Limb (tissue), 2 donors: ENCODE results near the gene KLHL3.

Experiments used
- DNase-seq, 2 donors: peaks; one replicate each; pipeline ENCODE4 v3.0.0-alpha.2; 2016; ENCODE audit errors: extremely low spot score in 2 of 2

The KLHL3 gene

DNA sequence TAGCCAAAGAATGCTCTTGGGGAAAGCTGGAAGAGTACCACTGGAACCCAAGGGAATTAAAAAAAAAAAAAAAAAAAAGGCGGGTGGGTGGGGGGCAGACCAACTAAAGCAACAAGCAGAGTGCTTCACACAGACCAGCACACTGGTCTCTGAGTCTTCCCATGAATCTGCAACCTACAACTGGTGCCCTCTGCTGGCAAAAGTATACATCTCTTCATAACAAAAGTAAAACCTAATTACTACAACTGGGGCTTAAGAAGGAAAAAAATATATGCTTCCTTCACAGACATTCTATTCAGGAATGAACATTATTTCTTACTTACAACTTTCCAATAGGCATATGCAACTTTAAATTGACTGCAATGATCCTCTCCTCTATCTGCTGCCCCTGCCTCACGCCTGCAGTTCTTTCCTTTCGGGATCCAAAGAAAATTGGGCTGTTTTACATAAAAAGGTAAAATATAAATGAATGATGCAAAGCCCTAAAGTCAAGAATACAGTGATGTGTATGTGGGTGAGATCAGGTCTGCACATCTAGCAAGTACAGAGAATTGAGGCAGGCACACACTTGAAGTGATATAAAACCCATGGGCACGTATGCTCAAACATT lies 7.2 kb upstream of the KLHL3 start:
- peak; percentile 50 to 76 for DNase-seq

DNA sequence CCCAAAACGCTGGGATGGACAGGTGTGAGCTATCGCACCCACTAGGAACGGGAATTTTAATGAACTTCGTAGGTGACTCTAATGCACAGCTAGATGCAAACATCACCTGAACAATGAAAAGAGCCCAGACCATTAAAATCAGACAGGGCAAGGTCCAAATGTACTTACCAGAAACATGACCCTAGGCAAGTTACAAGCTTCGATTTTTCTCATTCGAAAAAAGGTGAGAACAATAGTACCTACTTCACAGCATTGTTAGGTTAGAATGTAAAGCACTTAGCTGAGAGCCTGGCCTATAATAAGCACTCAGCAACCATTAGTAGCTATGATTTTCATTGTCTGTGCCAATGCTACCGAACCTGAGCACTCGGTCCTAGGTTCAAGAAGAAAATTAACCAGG lies 5.8 kb upstream of the KLHL3 start:
- no peak for DNase-seq

DNA sequence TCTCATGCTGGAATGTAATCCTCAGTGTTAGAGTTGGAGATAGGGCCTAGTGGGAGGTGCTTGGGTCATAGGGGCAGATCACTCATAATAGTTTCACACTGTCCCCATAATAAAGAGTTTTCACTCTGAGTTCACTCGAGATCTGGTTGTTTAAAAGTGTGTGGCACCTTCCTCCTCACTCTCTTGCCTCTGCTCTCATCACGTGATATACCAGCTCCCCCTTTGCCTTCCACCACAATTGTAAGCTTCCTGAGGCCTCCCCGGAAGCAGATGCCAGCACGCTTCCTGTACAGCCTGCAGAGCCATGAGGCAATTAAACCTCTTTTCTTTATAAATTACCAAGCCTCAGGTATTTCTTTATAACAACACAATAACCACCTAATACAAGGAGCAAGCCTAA lies 3.8 kb upstream of the KLHL3 start:
- DNase-seq = no peak

DNA sequence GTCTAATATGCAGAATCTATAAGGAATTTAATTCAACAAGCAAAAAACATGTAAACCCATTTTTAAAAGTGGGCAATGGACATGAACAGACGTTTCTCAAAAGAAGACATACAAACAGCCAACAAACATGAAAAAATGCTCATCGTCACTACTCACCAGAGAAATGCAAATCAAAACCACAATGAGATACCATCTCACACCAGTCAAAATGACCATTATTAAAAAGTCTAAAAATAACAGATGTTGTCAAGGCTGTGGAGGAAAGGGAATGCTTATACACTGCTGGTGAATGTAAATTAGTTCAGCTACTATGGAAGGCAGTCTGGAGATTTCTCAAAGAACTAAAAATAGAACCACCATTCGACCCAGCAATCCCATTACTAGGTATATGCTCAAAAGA lies 3.1 kb upstream of the KLHL3 start:
- no peak for DNase-seq

DNA sequence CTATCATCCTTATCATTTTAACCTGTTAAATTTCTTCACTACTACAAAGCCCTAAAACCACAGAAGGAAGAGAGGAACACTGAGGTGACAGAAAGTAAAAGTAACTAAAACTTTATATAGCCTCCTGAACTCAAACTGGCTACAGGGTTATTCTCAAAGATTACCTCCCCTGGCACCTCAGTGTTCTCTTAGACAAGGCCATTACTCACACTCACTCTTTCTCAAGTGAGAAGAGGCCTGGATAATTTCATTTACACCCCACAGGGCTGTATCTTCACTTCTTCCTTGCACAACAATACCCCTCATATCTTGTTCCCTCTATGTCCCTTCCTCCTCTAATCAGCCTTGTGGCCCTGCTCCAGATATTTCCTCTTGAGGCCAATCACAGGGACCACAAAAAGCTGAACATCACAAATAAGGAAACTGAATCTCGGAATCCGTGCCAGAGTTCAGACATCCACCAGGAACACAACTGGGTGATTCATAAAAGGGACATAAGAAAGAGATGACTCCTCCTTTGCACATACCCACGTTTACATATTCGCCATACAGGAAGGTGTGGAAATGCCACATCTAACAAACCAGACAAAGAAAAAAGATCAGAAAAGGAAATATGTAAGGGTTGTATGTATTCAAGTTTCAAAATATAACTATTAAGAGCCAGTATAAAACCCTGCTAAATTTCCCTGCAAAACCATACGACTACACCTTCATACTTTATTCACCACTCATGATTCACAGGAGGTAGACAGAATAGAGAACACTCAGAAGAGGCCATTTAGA lies 1.7 kb upstream of the KLHL3 start:
- no peak for DNase-seq

DNA sequence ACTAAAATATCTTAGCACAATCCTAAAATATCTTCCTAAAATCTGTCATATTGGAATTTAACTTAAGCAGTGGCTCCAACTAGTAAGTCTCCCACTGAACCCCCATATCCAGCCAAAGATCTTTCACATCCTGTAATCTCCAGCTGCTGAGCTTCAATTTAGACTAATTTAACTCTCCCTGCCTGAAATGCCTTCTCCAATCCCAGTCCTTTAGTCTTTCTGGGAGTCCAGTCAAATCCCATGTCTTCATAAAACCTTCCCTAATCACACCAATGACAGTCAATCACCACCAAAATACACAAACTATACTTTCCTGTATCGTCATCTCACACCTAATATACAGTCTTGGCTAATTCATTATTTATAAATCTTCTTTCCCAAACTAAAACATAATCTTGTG lies 607 bp upstream of the KLHL3 start:
- DNase-seq = no peak

DNA sequence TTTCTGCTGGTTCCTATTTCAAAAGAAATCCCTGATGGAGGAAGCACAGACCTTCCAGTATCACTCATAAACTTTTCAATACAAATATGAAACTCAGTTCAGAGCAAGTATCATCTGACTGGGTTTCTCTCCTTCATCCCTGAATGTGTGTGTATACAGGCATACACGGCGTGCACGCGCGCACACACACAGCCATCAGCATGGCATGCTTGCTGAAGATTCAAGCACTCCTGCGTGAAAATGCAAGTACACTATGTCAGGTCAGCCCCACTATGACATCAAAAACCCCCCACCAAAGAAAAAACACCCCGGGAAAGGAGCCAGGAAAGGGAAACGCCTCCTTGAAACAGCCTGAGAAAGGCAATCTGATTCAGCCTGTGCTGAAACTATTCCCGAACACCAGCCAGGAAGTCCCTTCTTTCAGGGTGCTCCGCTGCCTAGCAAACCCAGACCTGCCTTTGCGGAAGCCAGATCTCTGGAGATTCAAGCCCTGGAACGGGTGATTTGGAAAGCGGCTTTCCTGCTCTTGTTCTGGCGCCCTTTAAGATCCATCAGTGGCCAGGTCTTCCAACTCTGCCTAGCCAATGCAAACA lies 831 bp downstream of the KLHL3 start:
- peak; percentile 23 to 56 for DNase-seq

DNA sequence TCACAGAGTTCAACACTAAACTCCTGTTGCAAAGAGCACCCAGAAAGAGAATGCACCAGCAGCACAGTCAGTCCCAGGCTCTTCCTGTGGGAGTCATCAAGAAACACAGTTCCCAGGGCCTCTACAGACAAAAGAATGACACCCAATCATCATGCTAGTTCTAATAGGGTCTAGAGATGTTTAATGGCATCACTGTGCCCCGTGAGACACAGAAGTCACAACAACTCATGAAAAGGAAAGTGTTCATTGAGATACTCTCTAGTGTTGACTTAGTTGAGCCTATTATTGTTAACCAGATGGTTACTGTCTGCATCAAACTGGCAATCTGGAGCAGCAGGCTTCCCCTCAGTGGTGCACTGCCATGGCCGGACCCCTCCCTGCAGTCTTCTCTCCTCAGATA lies 1.6 kb downstream of the KLHL3 start:
- peak in 1 of 2 donors; percentile 23 for DNase-seq

DNA sequence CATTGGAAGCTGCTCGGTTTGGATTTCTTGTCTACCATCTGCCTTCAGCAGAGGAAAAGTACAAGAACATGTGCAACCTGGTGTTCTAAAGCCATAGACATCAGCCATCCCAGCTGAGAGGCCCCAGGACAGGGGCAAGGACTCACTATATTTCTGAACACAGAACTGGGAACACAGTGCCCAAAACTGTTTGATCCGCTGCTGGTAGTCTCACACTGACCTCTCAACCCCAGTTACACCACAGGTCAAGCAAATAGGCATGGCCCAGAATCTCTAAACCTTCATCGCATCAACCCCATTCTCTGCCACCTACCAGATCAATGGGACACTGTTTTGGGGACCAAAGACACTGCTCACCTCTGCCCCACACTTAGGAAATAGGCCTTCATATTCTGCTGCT lies 2.0 kb downstream of the KLHL3 start:
- DNase-seq = no peak

DNA sequence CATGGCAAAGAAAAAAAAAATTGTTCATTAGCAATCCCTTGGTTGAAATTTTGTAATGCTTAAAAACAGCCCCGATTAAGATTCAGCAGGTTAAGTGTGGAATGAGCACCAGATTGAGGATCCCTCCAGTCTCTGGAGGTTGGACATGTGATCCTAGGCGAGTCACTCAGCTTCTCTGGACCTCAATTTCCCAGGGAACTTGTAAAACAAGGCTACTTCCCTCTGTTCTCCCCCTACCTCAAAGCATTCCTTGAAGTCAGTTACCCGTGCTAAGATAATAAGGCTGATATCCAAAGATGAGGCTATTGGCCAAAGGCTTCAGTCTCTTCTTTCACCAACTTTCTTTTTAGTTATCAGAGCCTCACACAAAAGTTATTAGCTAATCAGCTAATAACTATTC lies 2.9 kb downstream of the KLHL3 start:
- no peak for DNase-seq

DNA sequence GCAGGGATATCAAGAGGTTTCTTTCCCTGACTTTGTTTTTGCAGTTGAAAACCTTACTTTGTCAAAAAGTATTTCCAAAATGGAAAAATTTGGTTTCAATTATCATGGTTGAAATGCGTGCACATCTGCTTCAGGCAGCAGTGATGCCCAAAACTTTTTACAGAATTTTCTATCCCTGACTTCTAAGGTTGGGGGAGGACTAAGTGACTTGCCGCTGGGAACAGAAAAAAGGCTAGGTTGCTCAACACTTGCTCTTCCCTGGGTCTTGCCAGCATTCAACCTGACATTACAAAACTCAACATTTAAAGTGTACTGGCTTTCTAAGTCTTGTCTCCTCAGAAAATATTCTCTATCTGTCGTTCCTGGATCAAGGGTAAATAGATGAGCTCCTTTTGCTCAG lies 4.7 kb downstream of the KLHL3 start:
- no peak for DNase-seq

DNA sequence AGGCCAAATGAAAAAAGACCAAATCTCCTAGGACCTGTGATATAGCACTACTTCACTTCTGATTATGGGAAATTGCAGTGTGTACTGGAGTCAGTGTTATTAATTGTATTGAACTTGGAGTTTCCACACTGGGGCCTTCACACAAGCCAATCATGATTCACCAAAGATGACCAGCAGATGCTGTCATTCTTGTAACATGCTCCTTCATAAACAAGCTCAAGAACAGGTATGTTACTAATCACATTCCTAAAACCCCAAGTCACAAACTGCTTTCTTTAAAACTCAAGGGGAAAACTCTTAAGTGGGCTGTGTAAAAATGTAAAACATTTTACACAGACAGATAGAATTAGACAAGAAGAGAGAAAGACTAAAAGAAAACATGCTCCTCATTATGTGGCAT lies 5.6 kb downstream of the KLHL3 start:
- DNase-seq = no peak

DNA sequence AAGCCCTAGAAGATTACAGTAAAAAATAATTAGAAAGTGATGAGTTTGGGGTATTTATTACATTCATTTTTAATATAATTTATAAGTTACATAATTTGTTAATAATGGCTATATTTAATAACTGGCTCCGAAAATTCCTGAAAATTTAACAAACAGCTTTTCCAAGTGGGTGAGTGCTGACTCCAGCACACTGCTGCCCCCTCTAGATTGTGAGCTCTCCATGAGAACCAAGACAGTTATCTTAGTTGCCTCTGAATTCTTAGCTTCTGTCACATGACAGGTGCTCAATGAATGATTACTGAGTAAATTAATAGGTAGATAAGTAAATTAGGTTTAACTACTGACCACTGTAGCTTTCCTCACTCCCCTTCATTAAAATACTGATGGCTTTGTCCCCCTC lies 7.8 kb downstream of the KLHL3 start:
- no peak for DNase-seq

DNA sequence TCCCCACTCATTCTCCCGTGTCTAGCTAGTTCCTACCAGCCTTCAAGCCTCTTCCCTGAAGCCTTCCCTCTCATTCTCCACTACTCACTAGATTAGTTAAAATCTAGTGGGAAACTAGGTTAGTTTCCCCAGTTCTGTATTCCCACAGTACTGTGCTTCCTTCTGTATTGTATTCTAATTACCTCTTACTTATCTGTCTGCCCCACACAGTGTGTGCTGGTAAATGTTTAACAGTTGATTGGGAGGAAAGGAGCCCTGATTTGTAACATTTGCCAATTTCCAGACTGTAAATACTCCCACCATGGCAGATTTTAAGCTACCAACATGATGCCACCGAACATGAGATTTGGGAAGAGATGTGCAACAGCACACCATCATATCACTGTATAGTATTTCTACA lies 8.3 kb downstream of the KLHL3 start:
- no peak for DNase-seq

DNA sequence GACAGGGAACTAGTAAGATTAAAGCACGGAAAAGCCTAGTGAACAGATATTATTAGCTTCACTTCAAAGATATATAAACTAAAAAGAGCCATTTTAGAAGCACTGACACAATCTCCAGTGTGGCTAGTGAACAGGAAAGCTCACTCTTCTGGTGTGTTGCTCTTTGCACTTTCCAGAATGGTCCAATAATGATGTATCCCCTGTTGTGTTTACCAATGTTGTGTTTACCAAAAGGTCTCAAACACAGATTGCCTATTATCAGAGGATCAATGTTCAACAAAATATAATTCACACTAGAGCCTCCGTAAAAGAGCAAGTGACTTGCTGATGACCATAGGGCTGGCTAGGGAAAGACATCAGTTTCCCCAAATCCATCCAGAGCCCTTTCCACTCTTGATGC lies 11.6 kb downstream of the KLHL3 start:
- no peak for DNase-seq

DNA sequence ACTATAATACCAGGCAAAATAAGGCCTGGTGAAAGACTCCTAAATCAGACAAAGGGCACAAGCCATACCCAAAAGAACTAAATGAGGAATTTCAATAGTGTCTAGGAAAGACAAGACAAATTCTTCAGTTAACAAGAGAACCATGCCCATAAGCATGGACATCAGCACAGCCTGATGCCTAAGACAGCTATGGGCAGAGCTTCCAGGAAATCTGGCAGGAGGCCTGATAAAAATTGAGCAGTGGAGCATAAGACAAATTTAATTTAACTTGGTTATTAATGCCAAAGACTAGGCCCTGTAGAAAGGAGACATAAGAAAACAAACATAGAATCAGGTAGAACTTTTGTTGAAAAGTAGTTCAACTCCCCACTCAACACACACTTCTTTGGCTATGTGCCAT lies 17.3 kb downstream of the KLHL3 start:
- no peak for DNase-seq

DNA sequence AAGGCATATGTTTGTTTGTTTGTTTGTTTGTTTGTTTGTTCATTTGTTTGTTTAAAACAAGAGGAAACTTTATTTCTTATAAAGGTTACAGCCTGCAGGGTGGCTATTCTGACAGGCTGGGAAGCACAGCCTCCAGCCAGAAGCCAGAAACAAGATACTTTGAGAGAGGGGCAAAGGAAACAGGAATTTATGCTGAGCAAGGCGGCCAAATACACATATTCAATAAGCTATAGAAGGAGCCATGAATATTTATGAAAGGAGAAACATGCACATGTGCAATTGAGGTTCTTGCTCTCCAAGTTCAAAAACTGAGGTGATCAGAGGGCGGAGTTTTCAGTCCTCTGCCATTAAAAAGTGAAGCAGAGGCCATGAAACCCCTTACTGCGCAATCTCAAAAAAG lies 19.6 kb downstream of the KLHL3 start:
- DNase-seq = no peak

DNA sequence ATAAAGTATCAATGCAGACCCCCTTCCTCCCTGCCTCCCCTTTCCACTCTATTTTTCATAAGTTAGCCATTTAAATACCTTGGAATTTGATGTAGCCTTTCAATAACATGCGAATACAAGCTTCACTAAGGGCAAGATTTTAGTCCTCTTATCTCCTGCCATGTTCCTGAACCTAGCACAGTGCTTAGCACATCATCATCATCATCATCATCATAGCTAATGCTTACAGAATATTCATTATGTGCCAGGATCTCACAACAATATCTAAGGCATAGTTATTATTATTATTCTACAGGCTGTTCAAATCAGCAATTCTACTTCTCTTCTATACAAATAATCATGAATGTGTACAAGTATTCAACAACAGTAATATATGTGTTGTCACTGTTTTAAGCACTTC lies 20.4 kb downstream of the KLHL3 start:
- DNase-seq = no peak

DNA sequence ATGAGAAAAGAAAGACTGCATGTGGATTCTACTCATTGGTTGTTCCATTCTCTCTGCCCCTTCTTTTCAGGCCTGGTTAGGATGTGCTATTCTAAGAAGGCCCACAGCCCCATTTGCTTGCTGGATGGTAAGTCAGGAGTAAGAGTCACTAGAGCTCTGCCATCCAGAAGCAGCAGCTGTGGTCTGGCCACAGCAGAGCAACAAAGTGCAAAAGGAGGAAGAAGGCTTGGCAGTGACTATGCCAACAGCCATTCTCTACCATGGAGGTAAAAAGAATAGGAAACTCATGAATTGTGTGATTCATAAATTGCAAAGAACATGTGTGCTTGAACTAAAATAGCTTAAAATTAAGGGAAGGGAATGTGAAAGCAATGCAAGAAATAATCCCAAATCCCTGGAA lies 20.9 kb downstream of the KLHL3 start:
- no peak for DNase-seq

DNA sequence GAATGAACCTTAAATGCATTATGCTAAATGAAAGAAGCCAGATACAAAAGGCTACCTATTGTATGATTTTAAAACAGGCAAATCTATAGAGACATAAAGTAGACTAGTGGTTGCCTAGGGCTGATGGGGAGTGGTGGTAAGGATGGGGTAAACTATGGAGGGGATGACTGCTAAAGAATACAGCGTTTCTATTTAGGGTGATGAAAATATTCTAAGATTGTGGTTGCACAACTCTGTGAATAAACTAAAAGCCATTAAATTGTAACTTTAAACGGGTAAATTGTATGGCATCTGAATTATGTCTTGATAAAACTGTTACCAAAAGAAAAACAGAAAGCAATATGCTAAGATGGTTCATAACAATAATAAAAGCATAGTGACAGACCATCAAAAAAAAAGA lies 21.4 kb downstream of the KLHL3 start:
- no peak for DNase-seq

DNA sequence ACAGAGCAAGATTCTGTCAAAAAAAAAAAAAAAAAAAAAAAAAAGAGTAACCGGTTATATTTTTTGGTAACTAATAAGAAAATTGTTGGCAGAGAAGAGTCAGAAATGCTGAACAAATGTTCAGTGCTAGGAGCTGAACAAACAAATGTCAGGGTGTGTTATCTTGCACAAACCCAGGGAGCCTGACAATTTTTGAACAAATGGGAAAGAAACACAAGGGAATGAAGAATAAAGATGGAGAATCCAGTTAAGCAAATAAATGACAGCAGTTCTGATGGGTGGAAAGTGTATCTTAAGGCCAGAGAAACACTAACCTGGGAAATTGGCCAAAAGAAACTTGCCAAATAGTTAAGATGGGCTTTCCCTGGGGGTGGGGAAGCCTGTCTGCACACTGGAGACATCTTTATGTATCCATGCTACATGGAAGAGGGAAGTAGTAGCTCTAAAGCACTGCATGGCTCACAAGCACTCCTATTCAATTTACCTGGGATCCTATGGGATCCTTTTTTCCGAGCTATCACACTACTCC lies 23.7 kb downstream of the KLHL3 start:
- no peak for DNase-seq

DNA sequence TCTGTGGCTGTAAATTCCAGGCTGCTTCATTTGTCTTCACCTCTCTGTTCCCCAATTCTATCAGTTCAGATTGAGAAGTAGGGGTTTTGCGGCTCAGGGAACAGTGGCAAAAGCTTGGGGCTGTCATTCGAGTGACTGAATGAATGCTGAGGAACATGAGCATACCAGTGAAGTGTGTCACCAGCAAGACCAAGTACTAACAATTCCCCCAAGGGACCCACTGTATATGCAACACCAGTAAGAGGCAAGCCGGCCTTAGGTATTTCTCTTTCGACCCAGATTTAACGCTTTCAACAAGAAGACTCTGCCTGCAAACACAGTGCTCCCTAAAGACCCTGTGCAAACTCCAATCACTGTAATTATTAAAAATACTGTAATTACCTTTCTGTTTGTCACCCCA lies 25.8 kb downstream of the KLHL3 start:
- DNase-seq = no peak
